ENCODE results near the gene ZNF428. TPM values are rescaled to one million over a fixed set of nuclear protein-coding genes. Genes with fewer than 3 reads are reported as not detected.

The ZNF428 gene
- total and polyA plus RNA-seq, 7 donors: 12.4 to 39.0 (median 27.9) TPM

- Histone ChIP-seq H3K27me3 (ENCODE audit: insufficient read depth in 3 of 3, low read length in 2 of 3) (peaks cover 0 to 10% (median 5%) of the 10 kb centered on the region in 3 donors), H3K9me3 (no peaks in the 10 kb centered on the region), H3K36me3 (ENCODE audit: insufficient read depth in 1 of 2, low read depth in 1 of 2) (no peaks in the 10 kb centered on the region), H3K27ac (no peak overlapping the region), H3K4me1 (no peaks in the 10 kb centered on the region), H3K4me3 (no peak overlapping the region)
- ATAC-seq (no peak), DNase-seq (no peak)
- intact Hi-C loops (cut with DNase I): no loop called here
- 66 to 73% (median 72%) methylated on average over 2 of the region's 2 CpGs for WGBS, 3 donors
- no peak for TF ChIP-seq CTCF (IDR thresholded peaks at IDR 0.05)
Measured at GRCh38 chr19:43641333-43641732, 21.9 kb upstream of the ZNF428 start.

GRCh38 chr19:43640424-43640757 lies 21.0 kb upstream of the ZNF428 start:
- Histone ChIP-seq H3K36me3 (ENCODE audit: insufficient read depth in 1 of 2, low read depth in 1 of 2) (no peaks in the 10 kb centered on the region), H3K27me3 (ENCODE audit: insufficient read depth in 3 of 3, low read length in 2 of 3) (peaks cover 0 to 10% (median 5%) of the 10 kb centered on the region in 3 donors), H3K27ac (no peak overlapping the region), H3K4me1 (no peaks in the 10 kb centered on the region), H3K9me3 (no peaks in the 10 kb centered on the region), H3K4me3 (peak overlapping the region; percentile 62)
- ATAC-seq: peak in 1 of 4 donors; percentile 21
- no peak for DNase-seq
- TF ChIP-seq CTCF (IDR thresholded peaks at IDR 0.05): no peak
- intact Hi-C loops (cut with DNase I): no loop called here
- 4 to 8% (median 5%) methylated on average over 6 to 9 of the region's 9 CpGs for WGBS, 3 donors

- H3K9me3 ChIP-seq: no peaks in the 10 kb centered on the region
- H3K27ac ChIP-seq: no peak within 1 kb of the TSS
- no peaks in the 10 kb centered on the region for H3K36me3 ChIP-seq (ENCODE audit: insufficient read depth in 1 of 2, low read depth in 1 of 2)
- no peak for TF ChIP-seq CTCF (IDR thresholded peaks at IDR 0.05)
- H3K4me3 ChIP-seq: peak within 1 kb of the TSS; percentile 62
- H3K27me3 ChIP-seq (ENCODE audit: insufficient read depth in 3 of 3, low read length in 2 of 3): peaks cover 0 to 10% (median 5%) of the 10 kb centered on the region in 3 donors
- H3K4me1 ChIP-seq: no peaks in the 10 kb centered on the region
- ATAC-seq (peak; percentile 61 to 88 (median 73)), DNase-seq (peak; percentile 23 to 56)
- intact Hi-C loops (cut with DNase I): no loop called here
- 0 to 1% (median 1%) methylated on average over 37 to 108 of the region's 110 CpGs for WGBS, 3 donors
Measured at GRCh38 chr19:43639519-43640423, 20.3 kb upstream of the ZNF428 start, which contains the start of gene CADM4. TSS of gene CADM4 (minus strand) at chr19:43639850. CDS start at chr19:43639790, 60 bp downstream.

GRCh38 chr19:43638995-43639518 lies 19.6 kb upstream of the ZNF428 start:
- Histone ChIP-seq H3K9me3 (no peaks in the 10 kb centered on the region), H3K4me1 (no peaks in the 10 kb centered on the region), H3K27me3 (ENCODE audit: insufficient read depth in 3 of 3, low read length in 2 of 3) (peaks cover 0 to 10% (median 5%) of the 10 kb centered on the region in 3 donors), H3K27ac (no peak overlapping the region), H3K36me3 (ENCODE audit: insufficient read depth in 1 of 2, low read depth in 1 of 2) (no peaks in the 10 kb centered on the region), H3K4me3 (peak overlapping the region; percentile 59)
- ATAC-seq (no peak), DNase-seq (no peak)
- 6 to 20% (median 13%) methylated on average over 7 to 18 of the region's 18 CpGs for WGBS, 3 donors
- intact Hi-C loops (cut with DNase I): no loop called here
- no peak for TF ChIP-seq CTCF (IDR thresholded peaks at IDR 0.05)

Data from psoas muscle (tissue), 8 donors.